Endothelial cell of umbilical vein (primary cell): ENCODE measurements around the gene RAD52. TPM values are rescaled to one million over a fixed set of nuclear protein-coding genes. Genes with fewer than 3 reads are reported as not detected.

ENCODE experiments used
- BruUV-seq: library from RNA; stranded (reverse); fragments of 400-500 nt; replicated peaks from 2 replicates; lab custom pipeline; 2021; lab: Mats Ljungman, UMichigan
- CTCF ChIA-PET: fragments of 300-600, 350-600 bp; sonication (Branson Sonifier 250); formaldehyde crosslinking; loops from one replicate; lab custom pipeline; 2021; ENCODE audit warnings: antibody characterized with exemption, inconsistent platforms; lab: Charles Lee
- POLR2A ChIA-PET: fragments of 300-600, 350-600 bp; sonication (Branson Sonifier 250); formaldehyde crosslinking; loops from one replicate; lab custom pipeline; 2021; ENCODE audit warnings: antibody characterized with exemption, inconsistent platforms; lab: Charles Lee
- DNase-seq: peaks from one replicate; pipeline ENCODE4 v3.0.0-alpha.2; 2011; ENCODE audit warnings: low read depth, low spot score
- FAIRE-seq: peaks from 2 replicates; lab custom pipeline; 2011; peaks lifted over from hg19 to GRCh38; lab: Jason Lieb, UNC
- H2AFZ ChIP-seq: 2 replicates; pipeline ENCODE4 v1.6.0; 2012; ENCODE audit warnings: low read depth, low read length, control low read depth, inconsistent platforms
- H3K27ac ChIP-seq: 2 replicates; pipeline ENCODE4 v1.5.1; 2011; ENCODE audit warnings: low read depth, mild to moderate bottlenecking, control low read depth, low read length, moderate library complexity; ENCODE audit not compliant: insufficient read depth
- H3K27me3 ChIP-seq, 2 experiments: 2 replicates each; pipeline versions ENCODE4 v1.6.0 to v1.6.1; 2011; ENCODE audit warnings: low read length in 2 of 2, mixed read lengths in 1 of 2; ENCODE audit not compliant: control insufficient read depth in 2 of 2, insufficient read depth in 2 of 2
- H3K36me3 ChIP-seq, 2 experiments: 2 replicates in 1 of 2; 3 replicates in 1 of 2; pipeline ENCODE4 v1.5.1; 2011; ENCODE audit warnings: low read length in 2 of 2, mild to moderate bottlenecking in 1 of 2, moderate library complexity in 1 of 2; ENCODE audit not compliant: control insufficient read depth in 2 of 2, insufficient read depth in 2 of 2; ENCODE audit errors: extremely low read depth in 1 of 2
- H3K4me1 ChIP-seq: 3 replicates; pipeline ENCODE4 v1.5.1; 2011; ENCODE audit warnings: mild to moderate bottlenecking, low read length; ENCODE audit not compliant: control insufficient read depth, insufficient read depth; ENCODE audit errors: extremely low read depth
- H3K4me2 ChIP-seq: 2 replicates; pipeline ENCODE4 v1.6.1; 2011; ENCODE audit warnings: low read length, control low read depth, mixed read lengths; ENCODE audit not compliant: insufficient read depth
- H3K4me3 ChIP-seq, 3 experiments: fragments of 200-600 bp in 1 of 3; sonication (generic), shearing (Covaris generic) in 1 of 3; replicated peaks in 1 of 3; 2 replicates each; pipeline ENCODE4 v1.5.1; 2011 to 2016; ENCODE audit warnings: control low read depth in 3 of 3, low read length in 3 of 3, mild to moderate bottlenecking in 2 of 3, inconsistent platforms in 1 of 3, low read depth in 1 of 3, moderate library complexity in 1 of 3; ENCODE audit not compliant: insufficient read depth in 1 of 3
- H3K79me2 ChIP-seq: 2 replicates; pipeline ENCODE4 v1.6.0; 2012; ENCODE audit warnings: low read length, inconsistent platforms; ENCODE audit not compliant: control insufficient read depth, insufficient read depth
- H3K9ac ChIP-seq: replicated peaks from 2 replicates; pipeline ENCODE3; 2011; ENCODE audit warnings: low read length, control low read depth; ENCODE audit not compliant: insufficient read depth; ENCODE audit errors: extremely low read depth
- H3K9me1 ChIP-seq: replicated peaks from 3 replicates; pipeline ENCODE4 v1.6.0; 2011; ENCODE audit warnings: mild to moderate bottlenecking, low read length; ENCODE audit not compliant: control insufficient read depth, insufficient read depth; ENCODE audit errors: extremely low read depth
- H3K9me3 ChIP-seq: replicated peaks from 2 replicates; pipeline ENCODE4 v1.5.1; 2012; ENCODE audit warnings: low read length, inconsistent platforms; ENCODE audit not compliant: control insufficient read depth, insufficient read depth
- H4K20me1 ChIP-seq: replicated peaks from 2 replicates; pipeline ENCODE3; 2011; ENCODE audit warnings: mild to moderate bottlenecking, low read length; ENCODE audit not compliant: control insufficient read depth, insufficient read depth; ENCODE audit errors: extremely low read depth
- EZH2 ChIP-seq: IDR thresholded peaks from 2 replicates; pipeline ENCODE4 v1.6.1; 2012; ENCODE audit warnings: borderline replicate concordance, low read depth, mild to moderate bottlenecking, moderate library complexity, low read length, inconsistent platforms; ENCODE audit not compliant: severe bottlenecking
- FOS ChIP-seq: IDR thresholded peaks from 2 replicates; pipeline ENCODE4 v1.6.1; 2011; ENCODE audit warnings: mild to moderate bottlenecking, low read length, moderate library complexity, borderline replicate concordance; ENCODE audit not compliant: insufficient read depth
- GATA2 ChIP-seq: IDR thresholded peaks from 2 replicates; pipeline ENCODE4 v1.7.0; 2011; ENCODE audit warnings: low read depth, mild to moderate bottlenecking, moderate library complexity, mixed read lengths, low read length; ENCODE audit not compliant: insufficient read length, insufficient read depth
- JUN ChIP-seq: IDR thresholded peaks from 2 replicates; pipeline ENCODE4 v1.6.1; 2011; ENCODE audit warnings: borderline replicate concordance, low read depth; ENCODE audit not compliant: insufficient read length, insufficient read depth
- MYC ChIP-seq: IDR thresholded peaks from one replicate; pipeline ENCODE4 v1.6.1; 2011; ENCODE audit warnings: mild to moderate bottlenecking, low read depth, low read length
- POLR2A ChIP-seq: IDR thresholded peaks from 2 replicates; pipeline ENCODE4 v1.6.1; 2012; ENCODE audit warnings: low read depth, mild to moderate bottlenecking, control low read depth, low read length
- POLR2AphosphoS5 ChIP-seq: IDR thresholded peaks from 2 replicates; pipeline ENCODE4 v1.6.1; 2012; ENCODE audit warnings: low read depth, mild to moderate bottlenecking, control low read depth, low read length, moderate library complexity; ENCODE audit not compliant: insufficient read depth
- dilution Hi-C: fragments of 300-500 bp; cut with MboI; formaldehyde crosslinking; loops from one replicate; pipeline ENCODE4 v1.15.0; 2019; ENCODE audit warnings: low sequenced_read_pairs; ENCODE audit not compliant: extremely low pct_ligation_motif_present
- intact Hi-C: fragments of 100-400 bp; cut with micrococcal nuclease; formaldehyde crosslinking; loops from one replicate; pipeline ENCODE4 v1.10.0; 2022
- polyA plus RNA-seq, 4 experiments: library from polyadenylated mRNA; depleted of rRNA in 3 of 4; stranded (reverse) in 3 of 4; unstranded in 1 of 4; fragments of >200 nt; gene quantifications; 2 replicates each; pipeline versions ENCODE4 v1.2.1 to v1.2.3, GENCODE V29; 2011 to 2012; ENCODE audit warnings: missing spikeins in 1 of 4
- total RNA-seq: library from RNA; stranded (reverse); gene quantifications from 2 replicates; pipeline ENCODE4 v1.2.3, GENCODE V29; 2021
- TF ChIP-seq, protein P1 (sequence below), 2 donors: IDR thresholded peaks; 1 replicate in 1 of 2; 2 replicates in 1 of 2; pipeline ENCODE4 v1.5.1; 2011; ENCODE audit warnings: low read length in 2 of 2, mild to moderate bottlenecking in 2 of 2, moderate library complexity in 2 of 2, control low read depth in 1 of 2, inconsistent platforms in 1 of 2, low read depth in 1 of 2; ENCODE audit not compliant: insufficient read depth in 1 of 2; ENCODE audit errors: extremely low read depth in 1 of 2
- TF ChIP-seq, protein P2 (sequence below): IDR thresholded peaks from 2 replicates; pipeline ENCODE4 v1.6.1; 2011; ENCODE audit not compliant: insufficient read depth, insufficient read length

Gene RAD52
- total and polyA plus RNA-seq, 2 donors (not counting 3 experiments of a cell fraction or from before 2014, with no cell fraction given) = 9.4 to 16.1 TPM

DNA sequence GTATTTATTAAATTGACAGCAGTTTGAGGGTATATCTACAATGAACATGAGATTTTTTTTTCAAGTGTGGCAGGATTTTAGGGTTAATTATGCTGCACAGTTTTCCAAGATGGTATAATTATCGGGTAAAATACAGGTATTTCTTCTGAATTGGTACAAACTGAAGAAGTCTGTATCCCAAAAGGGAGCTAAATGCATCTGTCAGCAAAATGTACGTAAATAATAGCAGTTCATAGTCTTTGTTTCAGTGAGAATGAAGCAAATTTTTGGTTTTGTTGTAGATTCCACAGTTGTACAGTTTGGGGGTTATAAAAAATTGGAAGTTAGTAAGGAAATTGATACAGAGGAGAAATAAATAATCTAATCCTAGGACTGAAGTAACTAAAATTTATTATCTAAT lies 63.3 kb downstream of the RAD52 start:
- H3K9ac ChIP-seq = no peak overlapping the region
- H2AFZ ChIP-seq = no peak overlapping the region
- no TSS peak for BruUV-seq
- H3K4me2 ChIP-seq = no peak overlapping the region
- no peaks in the 10 kb centered on the region for H4K20me1 ChIP-seq
- no peaks in the 10 kb centered on the region for H3K9me3 ChIP-seq
- no peaks in the 10 kb centered on the region for H3K4me1 ChIP-seq
- H3K27ac ChIP-seq = no peak overlapping the region
- TF ChIP-seq EZH2 (no peak), FOS (no peak), GATA2 (no peak), POLR2A (no peak), POLR2AphosphoS5 (no peak), JUN (no peak), MYC (no peak)
- TF ChIP-seq, protein P1, sequence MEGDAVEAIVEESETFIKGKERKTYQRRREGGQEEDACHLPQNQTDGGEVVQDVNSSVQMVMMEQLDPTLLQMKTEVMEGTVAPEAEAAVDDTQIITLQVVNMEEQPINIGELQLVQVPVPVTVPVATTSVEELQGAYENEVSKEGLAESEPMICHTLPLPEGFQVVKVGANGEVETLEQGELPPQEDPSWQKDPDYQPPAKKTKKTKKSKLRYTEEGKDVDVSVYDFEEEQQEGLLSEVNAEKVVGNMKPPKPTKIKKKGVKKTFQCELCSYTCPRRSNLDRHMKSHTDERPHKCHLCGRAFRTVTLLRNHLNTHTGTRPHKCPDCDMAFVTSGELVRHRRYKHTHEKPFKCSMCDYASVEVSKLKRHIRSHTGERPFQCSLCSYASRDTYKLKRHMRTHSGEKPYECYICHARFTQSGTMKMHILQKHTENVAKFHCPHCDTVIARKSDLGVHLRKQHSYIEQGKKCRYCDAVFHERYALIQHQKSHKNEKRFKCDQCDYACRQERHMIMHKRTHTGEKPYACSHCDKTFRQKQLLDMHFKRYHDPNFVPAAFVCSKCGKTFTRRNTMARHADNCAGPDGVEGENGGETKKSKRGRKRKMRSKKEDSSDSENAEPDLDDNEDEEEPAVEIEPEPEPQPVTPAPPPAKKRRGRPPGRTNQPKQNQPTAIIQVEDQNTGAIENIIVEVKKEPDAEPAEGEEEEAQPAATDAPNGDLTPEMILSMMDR (IDR thresholded peaks at IDR 0.05; ENCODE audit: extremely low read depth in 1 of 2, insufficient read depth in 1 of 2, low read depth in 1 of 2, low read length in 2 of 2) = no peak
- TF ChIP-seq, protein P2, sequence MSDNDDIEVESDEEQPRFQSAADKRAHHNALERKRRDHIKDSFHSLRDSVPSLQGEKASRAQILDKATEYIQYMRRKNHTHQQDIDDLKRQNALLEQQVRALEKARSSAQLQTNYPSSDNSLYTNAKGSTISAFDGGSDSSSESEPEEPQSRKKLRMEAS = no peak
- dilution Hi-C loops = no loop called here
- DNase-seq = no peak
- POLR2A ChIA-PET = no interaction called here
- no peak for FAIRE-seq
- no peaks in the 10 kb centered on the region for H3K9me1 ChIP-seq
- intact Hi-C loops = no loop called here
- peaks cover 32 to 59% of the 10 kb centered on the region in 2 experiments for H3K36me3 ChIP-seq
- H3K4me3 ChIP-seq = no peak overlapping the region
- no peaks in the 10 kb centered on the region for H3K79me2 ChIP-seq
- no peaks in the 10 kb centered on the region for H3K27me3 ChIP-seq
- CTCF ChIA-PET = interaction anchor here (1.0 to 2.1 kb wide), 5 partner anchors 8 to 207 kb away, joined by 3 to 7 read pairs (median 3); partner anchors contain the start of gene RAD52
